ENCODE data around the gene SNRNP25. TPM values are rescaled to one million over a fixed set of nuclear protein-coding genes. Genes with fewer than 3 reads are reported as not detected.
A peak's percentile ranks its signal among the peaks of the same experiment; 100 is the strongest.

The SNRNP25 gene

DNA sequence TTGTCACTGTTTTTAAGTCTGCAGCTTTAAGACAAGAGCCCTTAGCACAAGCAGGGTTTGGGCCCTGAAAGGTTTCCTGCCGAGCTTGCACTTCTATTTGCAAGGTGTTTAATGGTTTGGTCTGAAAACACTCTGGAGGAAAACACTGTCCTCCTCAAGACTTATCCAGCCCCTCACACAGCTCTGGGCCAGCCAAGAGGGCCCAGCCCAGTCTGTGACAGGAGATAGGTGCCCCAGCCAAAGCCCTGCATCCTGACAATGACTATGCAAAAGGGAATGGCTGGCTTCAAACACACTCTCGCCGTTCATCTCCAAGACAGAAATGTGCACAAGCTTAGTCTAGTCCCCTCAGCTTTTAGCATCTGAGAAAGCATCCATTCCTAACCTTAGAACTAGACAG is 51.3 kb downstream of the SNRNP25 start:
- no peaks in the 10 kb centered on the region for H3K27me3 ChIP-seq (ENCODE audit: control insufficient read depth in 3 of 3, insufficient read depth in 3 of 3, low read depth in 1 of 3, low read length in 3 of 3)
- no peaks in the 10 kb centered on the region for H3K9me3 ChIP-seq (replicated peaks in 1 of 2; ENCODE audit: control insufficient read depth in 2 of 2, insufficient read depth in 1 of 2, low read depth in 1 of 2, low read length in 2 of 2)
- H2BK12ac ChIP-seq (ENCODE audit: low read length) = no peak overlapping the region
- peaks cover 0 to 2% of the 10 kb centered on the region in 2 donors for H3K4me1 ChIP-seq (ENCODE audit: control insufficient read depth in 2 of 2, insufficient read depth in 1 of 2, low read depth in 1 of 2, low read length in 2 of 2)
- H3K36me3 ChIP-seq (replicated peaks in 1 of 2; ENCODE audit: control insufficient read depth in 2 of 2, insufficient read depth in 2 of 2, low read length in 2 of 2) = peaks cover 2 to 4% of the 10 kb centered on the region in 2 donors
- WGBS, 2 donors (ENCODE audit: extremely low coverage in 2 of 2, insufficient read length in 2 of 2, insufficient replicate concordance in 1 of 2) = no CpG with 5 or more reads among the region's 3 CpGs
- no peak overlapping the region for H4K8ac ChIP-seq (ENCODE audit: low read depth, low read length)
- no peak overlapping the region for H4K91ac ChIP-seq (ENCODE audit: low read depth, low read length, poor library complexity)
- no peak overlapping the region for H2BK5ac ChIP-seq (ENCODE audit: low read length)
- H2BK15ac ChIP-seq (ENCODE audit: low read length) = no peak overlapping the region
- no peak overlapping the region for H2AK5ac ChIP-seq (ENCODE audit: low read depth, low read length)
- no peak overlapping the region for H3K18ac ChIP-seq (ENCODE audit: low read length)
- H3K79me1 ChIP-seq (ENCODE audit: low read depth, low read length) = no peaks in the 10 kb centered on the region
- H2BK120ac ChIP-seq (ENCODE audit: low read depth, low read length) = no peak overlapping the region
- H3K4me2 ChIP-seq (ENCODE audit: insufficient read depth, low read length, poor library complexity, severe bottlenecking) = no peak overlapping the region
- no peak overlapping the region for H3K27ac ChIP-seq (replicated peaks; ENCODE audit: low read length)
- no peak overlapping the region for H3K4ac ChIP-seq (ENCODE audit: low read length)
- H2AFZ ChIP-seq (ENCODE audit: low read length) = no peak overlapping the region
- H3K14ac ChIP-seq (ENCODE audit: low read length) = no peak overlapping the region
- no peak overlapping the region for H3K4me3 ChIP-seq (ENCODE audit: low read length in 2 of 2)
- DNase-seq (ENCODE audit: low spot score) = no peak
- no peak overlapping the region for H3K9ac ChIP-seq (ENCODE audit: low read depth, low read length, poor library complexity)
- no peak overlapping the region for H3K23ac ChIP-seq (ENCODE audit: low read depth, low read length, poor library complexity)

DNA sequence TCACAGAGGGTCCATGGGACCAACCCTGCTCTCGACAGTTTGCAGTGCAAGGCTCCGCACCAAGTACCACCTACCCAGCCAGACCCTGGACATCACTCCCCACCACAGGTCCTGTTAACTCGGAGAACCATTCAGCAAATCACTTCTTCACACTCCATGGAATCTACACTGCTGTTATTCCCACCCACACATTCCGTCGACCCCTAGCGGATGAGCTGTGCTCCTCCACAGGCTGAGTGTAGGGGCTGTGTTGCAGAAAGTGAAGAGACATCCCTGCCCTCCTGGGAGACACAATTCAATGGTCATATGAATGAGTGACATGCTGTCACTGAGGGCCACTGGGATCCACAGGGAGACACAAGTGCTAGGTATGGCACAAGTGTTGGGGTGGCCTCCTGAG is 51.9 kb downstream of the SNRNP25 start:
- Histone ChIP-seq H2BK120ac (ENCODE audit: low read depth, low read length) (no peak overlapping the region), H2AK5ac (ENCODE audit: low read depth, low read length) (no peak overlapping the region), H2AFZ (ENCODE audit: low read length) (no peak overlapping the region), H3K4me2 (ENCODE audit: insufficient read depth, low read length, poor library complexity, severe bottlenecking) (no peak overlapping the region), H3K79me1 (ENCODE audit: low read depth, low read length) (no peaks in the 10 kb centered on the region), H2BK15ac (ENCODE audit: low read length) (no peak overlapping the region), H3K4me1 (ENCODE audit: control insufficient read depth in 2 of 2, insufficient read depth in 1 of 2, low read depth in 1 of 2, low read length in 2 of 2) (peaks cover 0 to 2% of the 10 kb centered on the region in 2 donors), H3K36me3 (replicated peaks in 1 of 2; ENCODE audit: control insufficient read depth in 2 of 2, insufficient read depth in 2 of 2, low read length in 2 of 2) (peaks cover 2 to 7% of the 10 kb centered on the region in 2 donors), H3K27ac (replicated peaks; ENCODE audit: low read length) (no peak overlapping the region), H3K27me3 (ENCODE audit: control insufficient read depth in 3 of 3, insufficient read depth in 3 of 3, low read depth in 1 of 3, low read length in 3 of 3) (no peaks in the 10 kb centered on the region), H3K4ac (ENCODE audit: low read length) (no peak overlapping the region), H4K91ac (ENCODE audit: low read depth, low read length, poor library complexity) (no peak overlapping the region), H3K9ac (ENCODE audit: low read depth, low read length, poor library complexity) (no peak overlapping the region), H3K18ac (ENCODE audit: low read length) (no peak overlapping the region), H3K23ac (ENCODE audit: low read depth, low read length, poor library complexity) (no peak overlapping the region), H3K14ac (ENCODE audit: low read length) (no peak overlapping the region), H2BK12ac (ENCODE audit: low read length) (no peak overlapping the region), H3K4me3 (ENCODE audit: low read length in 2 of 2) (no peak overlapping the region), H3K9me3 (replicated peaks in 1 of 2; ENCODE audit: control insufficient read depth in 2 of 2, insufficient read depth in 1 of 2, low read depth in 1 of 2, low read length in 2 of 2) (no peaks in the 10 kb centered on the region), H4K8ac (ENCODE audit: low read depth, low read length) (no peak overlapping the region), H2BK5ac (ENCODE audit: low read length) (no peak overlapping the region)
- no CpG with 5 or more reads among the region's 6 CpGs for WGBS, 2 donors (ENCODE audit: extremely low coverage in 2 of 2, insufficient read length in 2 of 2, insufficient replicate concordance in 1 of 2)
- no peak for DNase-seq (ENCODE audit: low spot score)

DNA sequence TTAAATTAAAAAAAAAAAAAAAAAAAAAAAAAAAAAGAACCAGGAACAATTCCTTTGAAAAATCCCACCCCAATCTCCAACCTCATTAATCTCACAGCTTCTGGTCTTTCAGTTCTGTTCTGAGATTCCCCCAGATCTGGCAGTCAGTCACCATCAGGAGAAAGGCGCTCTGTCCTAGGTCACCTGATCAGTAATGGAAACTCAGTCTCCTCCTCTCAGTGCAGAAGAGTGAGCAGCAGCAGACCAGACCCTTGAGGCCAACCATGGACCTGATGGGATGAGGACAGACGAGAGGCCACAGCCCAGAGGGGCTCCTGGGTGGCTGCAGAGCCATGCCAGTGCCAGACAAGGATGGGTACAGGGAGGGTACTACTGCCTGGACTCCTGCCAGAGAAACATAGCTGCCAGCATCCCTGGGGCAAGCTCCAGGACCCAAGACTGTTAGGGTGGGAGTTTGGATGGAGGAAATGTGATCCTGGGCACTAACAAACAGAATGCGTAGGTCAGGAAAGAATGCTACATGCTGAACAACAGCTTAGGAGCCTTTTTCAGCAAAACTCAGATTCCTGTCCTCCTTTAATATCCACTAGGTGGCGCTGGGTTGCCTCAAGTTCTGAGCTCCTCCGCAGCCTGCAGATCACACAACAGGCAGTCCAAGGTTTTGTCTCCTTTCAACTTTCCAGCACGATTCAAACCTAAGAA is 53.1 kb downstream of the SNRNP25 start:
- H3K79me1 ChIP-seq (ENCODE audit: low read depth, low read length) = no peaks in the 10 kb centered on the region
- no peak overlapping the region for H3K14ac ChIP-seq (ENCODE audit: low read length)
- H2BK120ac ChIP-seq (ENCODE audit: low read depth, low read length) = no peak overlapping the region
- no peaks in the 10 kb centered on the region for H3K9me3 ChIP-seq (replicated peaks in 1 of 2; ENCODE audit: control insufficient read depth in 2 of 2, insufficient read depth in 1 of 2, low read depth in 1 of 2, low read length in 2 of 2)
- no peak overlapping the region for H2BK12ac ChIP-seq (ENCODE audit: low read length)
- H2AK5ac ChIP-seq (ENCODE audit: low read depth, low read length) = no peak overlapping the region
- H2BK15ac ChIP-seq (ENCODE audit: low read length) = no peak overlapping the region
- no CpG with 5 or more reads among the region's 6 CpGs for WGBS, 2 donors (ENCODE audit: extremely low coverage in 2 of 2, insufficient read length in 2 of 2, insufficient replicate concordance in 1 of 2)
- H2AFZ ChIP-seq (ENCODE audit: low read length) = no peak overlapping the region
- no peak overlapping the region for H3K27ac ChIP-seq (replicated peaks; ENCODE audit: low read length)
- no peak overlapping the region for H4K8ac ChIP-seq (ENCODE audit: low read depth, low read length)
- no peak overlapping the region for H3K18ac ChIP-seq (ENCODE audit: low read length)
- DNase-seq (ENCODE audit: low spot score) = peak; percentile 67
- peaks cover 0 to 11% of the 10 kb centered on the region in 2 donors for H3K36me3 ChIP-seq (replicated peaks in 1 of 2; ENCODE audit: control insufficient read depth in 2 of 2, insufficient read depth in 2 of 2, low read length in 2 of 2)
- no peak overlapping the region for H3K4me3 ChIP-seq (ENCODE audit: low read length in 2 of 2)
- H4K91ac ChIP-seq (ENCODE audit: low read depth, low read length, poor library complexity) = no peak overlapping the region
- no peaks in the 10 kb centered on the region for H3K27me3 ChIP-seq (ENCODE audit: control insufficient read depth in 3 of 3, insufficient read depth in 3 of 3, low read depth in 1 of 3, low read length in 3 of 3)
- no peak overlapping the region for H3K4ac ChIP-seq (ENCODE audit: low read length)
- no peak overlapping the region for H3K4me2 ChIP-seq (ENCODE audit: insufficient read depth, low read length, poor library complexity, severe bottlenecking)
- no peak overlapping the region for H3K9ac ChIP-seq (ENCODE audit: low read depth, low read length, poor library complexity)
- no peak overlapping the region for H2BK5ac ChIP-seq (ENCODE audit: low read length)
- H3K4me1 ChIP-seq (ENCODE audit: control insufficient read depth in 2 of 2, insufficient read depth in 1 of 2, low read depth in 1 of 2, low read length in 2 of 2) = peaks cover 0 to 2% of the 10 kb centered on the region in 2 donors
- H3K23ac ChIP-seq (ENCODE audit: low read depth, low read length, poor library complexity) = no peak overlapping the region

Small RNAs within 50 kb of the gene (small RNA-seq; reads per million reads assigned to genes)
- gene MIR6859-4 (ENCODE audit: insufficient read depth) (not detected), gene Z69720.2 (ENCODE audit: insufficient read depth) (not detected)

Measured in neuronal stem cell (in vitro differentiated cells).